ENCODE measurements around the gene SEC22C.

The SEC22C gene

DNA sequence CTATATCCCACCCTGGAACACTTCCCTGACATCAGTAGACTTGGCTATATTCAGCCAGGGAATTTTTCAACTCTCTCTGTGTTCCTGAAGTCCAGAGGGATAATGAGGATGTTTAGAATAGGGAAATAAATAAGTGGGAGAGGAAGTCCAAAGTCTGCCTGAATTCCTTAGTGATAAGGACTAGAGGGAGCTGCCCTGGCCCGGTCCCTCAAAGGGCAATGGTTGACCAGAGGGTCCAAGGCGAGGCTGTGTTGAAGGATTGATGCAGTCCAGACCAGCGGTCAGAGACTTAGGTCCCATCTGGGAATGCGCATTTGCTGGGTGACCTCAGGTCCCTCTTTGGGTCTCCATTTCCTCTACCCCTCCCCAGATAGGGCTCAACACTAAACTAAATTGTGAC is 71.4 kb downstream of the SEC22C start:
- no peak for DNase-seq

DNA sequence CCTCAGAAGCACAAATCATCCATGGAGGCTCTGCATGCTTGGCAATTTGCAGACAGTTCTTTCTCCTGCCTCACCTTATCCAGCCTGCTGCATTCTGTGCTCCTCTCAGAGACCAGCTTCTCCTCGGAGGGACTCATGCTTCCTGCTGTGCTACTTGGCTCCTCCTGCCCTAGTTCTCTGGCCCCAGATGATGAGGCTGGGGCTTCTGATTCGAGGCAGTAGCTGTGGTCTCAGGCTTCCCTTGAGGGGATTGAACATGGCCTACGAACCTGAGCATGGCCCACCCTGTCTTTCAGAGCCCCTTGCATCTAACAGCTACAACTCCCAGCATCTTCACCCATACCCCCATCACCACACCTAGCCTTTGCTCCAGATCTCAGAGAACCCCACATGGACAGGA is 72.7 kb downstream of the SEC22C start:
- DNase-seq, result no peak

DNA sequence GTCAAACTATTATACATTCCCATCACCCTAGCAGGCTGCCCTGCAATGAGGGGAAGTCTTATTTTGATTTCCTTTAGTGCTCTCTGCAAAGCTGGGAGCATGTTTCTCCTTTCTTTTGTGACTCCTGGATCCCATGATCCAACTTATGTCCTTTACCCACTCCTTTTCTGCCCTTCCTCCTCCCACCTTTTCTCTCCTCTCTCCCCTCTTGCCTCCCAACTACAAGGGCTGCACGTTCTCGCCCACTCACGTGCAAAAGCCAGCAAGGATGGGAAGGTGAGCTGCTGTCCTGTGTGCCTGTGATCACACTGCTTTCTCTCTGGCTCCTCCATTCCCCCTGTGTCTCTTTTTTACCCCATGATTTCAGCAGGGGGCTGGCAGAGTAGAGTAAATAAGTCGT is 73.2 kb downstream of the SEC22C start:
- DNase-seq, result no peak

DNA sequence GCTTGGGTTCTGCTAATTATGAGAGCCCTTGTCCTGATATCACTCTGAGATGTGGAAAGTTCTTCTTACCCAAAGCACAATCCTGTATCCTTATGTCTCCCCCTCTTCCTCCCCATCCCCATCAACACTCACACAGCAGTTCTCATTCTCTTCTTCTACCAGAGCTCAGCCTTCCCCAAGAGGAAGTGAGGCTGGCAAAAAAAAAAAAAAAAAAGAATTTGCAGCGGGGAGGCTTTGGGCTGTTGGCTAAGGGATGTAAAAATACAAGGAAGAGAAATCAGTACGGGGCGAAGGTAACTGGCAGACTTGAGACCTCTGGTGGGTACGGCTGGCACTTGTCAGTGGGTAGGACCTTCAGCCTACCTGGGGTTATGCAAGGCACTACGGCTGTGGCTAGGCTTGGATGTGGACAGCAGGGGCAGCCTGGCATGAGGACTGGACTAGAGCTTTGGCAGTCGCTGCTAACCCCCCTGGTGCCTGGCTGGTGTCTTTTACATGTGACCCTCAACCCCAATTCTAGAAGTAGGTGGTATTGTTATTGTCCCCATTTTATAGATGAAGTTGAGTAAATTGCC is 73.9 kb downstream of the SEC22C start:
- DNase-seq, result no peak

DNA sequence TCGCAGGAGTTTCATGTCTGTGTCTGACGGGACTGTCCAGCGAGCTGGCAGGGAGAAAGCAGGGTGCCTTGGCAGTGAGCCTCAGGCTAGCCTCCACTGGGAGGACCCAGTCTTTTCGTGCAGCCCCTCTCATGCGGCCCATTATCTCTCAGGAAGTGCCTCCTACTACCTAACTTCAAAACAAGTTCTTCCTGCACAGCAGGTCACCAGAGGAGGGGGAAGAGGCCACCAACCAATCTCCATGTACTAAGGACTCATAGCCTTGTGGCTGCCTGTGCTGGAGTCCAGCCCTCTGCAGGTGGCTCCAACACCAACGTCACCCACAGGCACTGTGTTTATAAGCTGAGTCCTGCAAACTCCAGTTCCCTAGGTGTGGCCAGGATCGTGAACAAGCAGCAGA is 74.5 kb downstream of the SEC22C start:
- DNase-seq, result no peak

DNA sequence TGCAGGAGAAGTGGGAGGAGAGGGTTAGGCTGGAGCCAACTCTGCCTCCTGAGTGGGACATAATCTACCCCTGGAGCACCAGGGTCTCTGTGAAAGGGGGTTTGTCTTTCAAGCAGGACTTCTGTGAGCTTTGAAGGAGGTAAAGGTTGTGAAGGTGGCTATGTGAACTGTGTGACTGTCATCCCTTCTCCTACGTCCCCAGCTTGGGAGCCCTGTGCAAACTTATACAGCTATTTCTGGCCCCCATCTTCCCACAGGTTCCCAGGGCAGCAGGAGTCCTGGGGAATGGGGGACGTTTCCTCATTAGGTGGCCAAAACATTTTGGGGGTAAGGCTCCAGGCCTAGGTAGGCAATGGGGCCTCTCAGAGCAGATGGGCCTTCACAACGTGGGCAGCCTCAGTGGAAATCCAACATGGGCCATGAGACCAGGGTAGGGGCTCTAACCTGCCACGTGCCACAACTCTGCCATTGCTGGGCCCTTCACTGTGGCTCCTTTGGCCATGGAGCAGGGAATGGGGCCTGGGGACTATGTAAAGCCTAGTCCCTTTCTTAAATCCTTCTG is 75.8 kb downstream of the SEC22C start:
- DNase-seq, result no peak

DNA sequence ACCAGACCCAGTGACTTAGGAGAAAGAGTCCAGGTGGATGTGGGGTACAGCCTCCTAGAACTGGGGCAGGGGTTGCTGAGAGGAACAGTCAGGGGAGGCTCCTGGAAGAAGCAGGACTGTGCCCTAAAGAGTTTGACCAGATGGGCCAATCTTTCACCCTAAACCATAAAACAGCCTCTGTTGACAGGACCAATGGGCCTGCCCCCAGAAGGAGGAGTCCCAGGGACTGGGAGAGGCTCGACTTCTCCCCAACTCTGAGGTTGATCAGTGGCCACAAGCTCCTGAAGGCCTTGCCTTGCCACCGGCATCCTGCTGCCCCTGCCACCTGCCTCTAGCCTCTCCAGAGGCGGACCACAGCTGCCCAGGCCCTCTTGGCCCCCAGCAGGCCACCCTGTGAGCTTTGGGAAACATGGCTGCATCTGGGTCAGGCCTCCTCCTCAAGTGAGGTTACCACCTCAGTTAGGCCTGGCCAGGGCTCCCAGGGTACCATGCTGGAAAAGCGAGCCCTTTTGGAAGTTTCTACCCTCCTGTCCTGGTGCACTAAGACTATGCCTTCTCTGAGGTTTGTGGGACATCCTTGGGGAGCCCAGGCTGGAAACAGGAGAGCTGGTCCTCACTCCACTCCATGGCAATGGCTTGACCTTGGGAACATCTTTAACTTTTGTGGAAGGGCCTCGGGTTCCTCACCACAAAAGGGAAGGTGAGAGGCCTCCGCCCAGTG is 76.5 kb downstream of the SEC22C start:
- no peak for DNase-seq

DNA sequence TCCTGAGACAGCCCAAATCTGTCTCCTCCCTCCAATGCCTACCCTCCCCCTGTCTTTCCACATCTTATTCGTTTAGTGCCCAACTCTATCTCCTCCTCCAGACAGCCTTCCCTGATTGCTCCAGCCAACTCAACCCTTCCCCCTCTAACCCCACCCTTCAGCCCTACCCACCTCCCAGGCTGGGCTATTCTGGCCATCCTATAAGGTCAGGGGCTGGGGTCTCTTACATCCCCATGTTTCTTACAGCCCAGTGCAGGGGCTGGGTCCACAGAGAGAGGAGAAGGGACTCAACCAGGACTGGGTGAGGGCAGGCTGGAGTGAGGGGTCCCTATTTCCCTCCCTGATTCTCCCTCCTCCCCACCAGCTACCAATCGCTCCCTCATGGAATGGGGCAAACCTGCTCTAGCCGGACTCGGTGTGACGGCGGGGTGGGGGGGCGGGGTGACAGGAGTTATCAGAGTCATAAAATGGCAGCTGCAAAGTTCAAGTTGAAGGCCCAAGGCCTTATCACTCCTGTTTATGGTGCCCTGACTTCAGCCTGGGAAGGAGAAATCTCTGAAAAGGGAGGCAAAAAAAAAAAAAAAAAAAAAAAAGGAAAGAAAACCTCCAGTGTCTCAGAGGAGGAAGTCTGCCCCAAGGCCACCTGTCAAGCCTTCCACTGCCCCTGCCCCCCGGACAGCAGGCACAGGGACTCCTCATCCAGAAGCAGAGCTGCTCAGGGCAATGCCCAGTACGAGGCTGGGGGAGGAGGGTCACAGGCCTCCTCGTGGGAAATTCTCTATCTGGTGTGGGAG is 77.2 kb downstream of the SEC22C start:
- DNase-seq, result no peak

DNA sequence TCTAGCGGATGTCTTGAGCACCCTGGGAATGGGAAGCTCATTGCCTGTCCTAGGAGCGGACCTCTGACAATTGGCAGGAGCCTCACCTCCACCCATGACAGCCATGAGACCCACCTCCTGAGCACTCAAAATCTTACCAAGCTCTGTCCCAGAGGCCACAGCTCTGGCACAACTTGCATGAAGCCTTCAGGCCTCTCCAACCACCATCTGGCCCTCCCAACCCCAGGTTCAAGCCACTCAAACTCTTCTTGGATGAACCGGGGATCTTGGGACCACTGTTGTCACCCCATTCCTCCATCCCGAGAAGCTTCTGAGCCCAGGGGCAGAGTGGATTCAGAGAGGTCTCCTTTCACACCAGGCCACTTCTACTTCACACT is 77.8 kb downstream of the SEC22C start:
- DNase-seq, result no peak

DNA sequence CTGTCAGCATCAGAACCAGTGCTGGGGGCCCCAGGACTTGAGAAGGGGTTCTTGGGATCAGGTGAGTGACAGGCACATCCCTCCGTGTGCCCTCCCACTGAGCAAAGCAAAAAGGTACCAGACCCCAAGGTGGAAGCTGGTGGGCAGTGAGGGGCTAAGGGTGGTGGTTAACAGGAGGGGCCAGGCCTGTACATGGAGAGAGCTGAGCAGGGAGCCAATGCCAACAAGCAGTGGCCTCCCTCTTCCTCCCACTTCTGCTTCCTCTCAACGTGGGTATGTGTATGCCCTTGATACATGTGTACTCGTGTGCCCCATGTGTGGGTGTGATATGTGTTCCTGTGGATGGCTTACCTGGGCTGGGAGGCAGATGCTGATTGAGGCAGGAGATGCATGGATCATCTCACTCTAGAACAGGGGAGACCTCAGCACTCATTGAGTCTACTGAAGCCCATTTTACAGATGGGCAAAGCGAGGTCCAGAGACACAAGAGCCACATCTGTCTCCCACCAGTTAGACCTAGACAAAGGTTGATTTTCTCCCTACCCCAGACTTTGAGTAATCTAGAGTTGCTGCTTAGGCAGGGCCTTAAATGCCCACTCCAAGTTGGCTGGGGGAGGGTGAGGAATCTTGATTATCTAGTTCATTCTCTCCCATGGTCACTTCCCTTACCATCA is 78.4 kb downstream of the SEC22C start:
- no peak for DNase-seq

DNA sequence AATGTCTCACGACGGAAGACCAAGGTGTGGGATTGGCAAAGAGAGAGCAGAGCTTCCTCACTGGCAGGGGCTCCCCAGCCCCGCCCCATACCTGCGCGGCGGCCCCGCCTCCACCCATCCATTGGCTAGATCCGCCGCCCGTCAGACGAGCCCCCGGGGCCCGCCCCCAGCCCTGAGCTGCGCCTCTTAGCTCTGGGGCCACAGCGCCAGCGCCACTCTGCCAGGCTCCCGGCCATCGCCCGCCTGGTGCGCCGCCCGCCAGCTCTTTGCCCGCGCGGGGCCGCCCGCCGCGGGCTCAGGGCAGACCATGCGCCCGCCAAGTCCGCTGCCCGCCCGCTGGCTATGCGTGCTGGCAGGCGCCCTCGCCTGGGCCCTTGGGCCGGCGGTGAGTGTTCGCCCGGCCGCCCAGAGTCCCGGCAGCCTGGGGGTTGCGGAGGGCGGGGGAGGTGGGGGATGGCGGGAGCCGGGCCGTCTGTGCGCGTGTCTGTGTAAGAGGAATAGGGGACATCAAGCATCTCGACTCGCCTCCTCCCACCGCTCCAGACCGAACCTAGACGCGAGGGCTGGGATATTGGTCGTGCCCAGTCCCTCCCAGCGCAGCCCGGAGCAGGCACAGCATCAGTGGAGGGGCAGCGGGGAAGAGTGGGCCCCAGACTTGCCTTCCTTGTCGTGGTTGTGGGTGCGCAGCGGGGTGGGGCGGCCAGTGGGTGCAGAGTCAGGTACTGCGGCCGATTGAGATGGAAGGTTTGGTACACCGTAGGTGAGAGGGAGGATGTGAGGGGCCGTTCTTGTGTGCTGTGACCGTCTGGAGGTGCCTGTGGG is 79.1 kb downstream of the SEC22C start, which contains the start of gene VIPR1:
TSS of gene VIPR1 (plus strand) at position 215 of the 822 bp plus-strand sequence. CDS start at position 308, 93 bp downstream.
- DNase-seq, result peak; percentile 13

DNA sequence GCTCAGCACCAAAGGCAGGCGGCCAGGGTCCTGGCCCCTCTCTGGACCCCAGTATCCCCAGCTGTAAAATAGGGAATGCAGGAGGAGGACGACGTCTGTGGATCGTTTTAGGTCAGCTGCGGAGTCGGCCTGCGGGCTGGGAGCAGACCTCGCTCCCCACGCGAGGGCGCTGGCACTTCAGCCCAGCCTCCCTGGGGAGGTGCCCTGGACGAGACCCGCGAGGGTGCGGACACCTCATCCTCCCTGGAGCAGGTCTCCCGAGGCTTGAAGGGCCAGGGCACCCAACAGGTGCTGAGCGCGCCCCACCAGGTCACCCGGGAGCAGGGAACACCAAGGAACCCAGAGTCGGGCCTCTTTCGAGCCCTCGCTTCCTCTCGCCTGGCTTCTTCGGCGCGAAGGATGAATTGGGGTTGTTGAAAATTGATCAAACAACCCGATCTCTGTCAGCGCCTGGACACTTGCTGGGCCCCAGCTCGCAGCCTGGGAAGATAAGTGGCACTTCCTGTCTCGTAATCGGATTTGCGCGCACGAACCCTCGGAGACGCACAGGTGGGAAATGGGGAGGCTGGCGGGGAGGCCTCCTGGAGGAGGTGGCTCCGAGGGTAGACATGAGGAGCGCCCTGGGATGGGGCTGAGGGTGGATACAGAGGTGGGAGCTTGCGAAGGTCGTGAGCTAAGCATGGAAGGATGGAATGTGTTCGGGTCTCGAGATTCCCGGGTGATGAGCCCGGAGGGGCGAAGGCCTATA is 79.9 kb downstream of the SEC22C start:
- DNase-seq, result peak; percentile 10

DNA sequence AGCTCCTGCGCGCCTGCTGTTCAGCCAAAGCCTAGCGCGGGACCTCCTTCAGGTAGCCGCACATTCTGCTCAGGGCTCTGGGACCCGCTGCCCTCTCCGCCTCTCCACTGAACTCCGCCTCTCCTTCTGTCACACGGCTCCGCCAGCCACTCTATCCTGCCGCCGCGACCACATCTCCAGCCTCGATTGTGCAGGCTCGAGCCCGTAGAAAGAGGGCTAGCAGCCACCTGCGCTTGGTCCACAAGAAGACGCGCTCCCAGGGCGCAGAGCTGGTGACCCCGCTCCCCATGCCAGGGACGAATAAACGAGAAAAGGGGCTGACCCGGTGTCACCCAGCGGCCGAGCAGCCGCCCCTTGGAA is 80.5 kb downstream of the SEC22C start:
- DNase-seq, result no peak

DNA sequence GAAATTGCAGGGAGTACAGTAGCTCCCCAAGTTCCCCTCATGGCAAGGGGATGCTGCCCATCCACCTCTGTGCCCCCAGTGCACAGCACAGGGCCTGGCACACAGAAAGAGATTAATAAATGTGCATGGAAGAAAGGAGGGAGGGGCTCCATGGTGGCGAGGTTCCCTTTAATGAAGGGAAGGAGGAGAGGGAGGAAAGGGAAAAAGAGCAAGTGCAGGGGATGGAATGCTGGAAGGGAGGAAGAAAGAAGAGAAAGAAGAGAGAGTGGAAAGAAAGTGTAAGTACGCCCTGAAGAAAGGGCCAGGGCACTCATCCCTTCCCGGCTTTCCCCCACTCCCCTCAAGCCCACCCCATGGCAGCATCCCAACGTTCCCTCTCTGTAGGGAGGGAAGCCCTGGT is 80.9 kb downstream of the SEC22C start:
- no peak for DNase-seq

DNA sequence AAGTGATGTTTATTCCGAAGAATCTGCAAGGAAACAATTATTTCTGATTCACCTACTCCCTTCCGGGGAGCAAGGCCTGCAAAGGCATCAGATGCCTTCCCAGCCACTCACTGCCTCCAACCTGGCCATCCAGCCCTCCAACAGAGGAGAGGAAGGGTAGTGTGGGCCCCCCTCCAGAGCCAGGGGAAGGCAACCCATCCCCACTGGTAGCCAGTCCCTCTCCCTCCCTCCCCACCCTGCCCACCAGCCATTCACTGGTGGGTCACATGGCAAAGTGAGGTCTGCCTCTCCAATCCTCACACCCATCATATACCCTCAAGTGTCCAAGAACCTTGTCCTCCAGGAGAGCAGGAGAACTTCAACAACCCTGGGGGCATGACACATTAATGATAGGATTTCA is 81.7 kb downstream of the SEC22C start:
- no peak for DNase-seq

DNA sequence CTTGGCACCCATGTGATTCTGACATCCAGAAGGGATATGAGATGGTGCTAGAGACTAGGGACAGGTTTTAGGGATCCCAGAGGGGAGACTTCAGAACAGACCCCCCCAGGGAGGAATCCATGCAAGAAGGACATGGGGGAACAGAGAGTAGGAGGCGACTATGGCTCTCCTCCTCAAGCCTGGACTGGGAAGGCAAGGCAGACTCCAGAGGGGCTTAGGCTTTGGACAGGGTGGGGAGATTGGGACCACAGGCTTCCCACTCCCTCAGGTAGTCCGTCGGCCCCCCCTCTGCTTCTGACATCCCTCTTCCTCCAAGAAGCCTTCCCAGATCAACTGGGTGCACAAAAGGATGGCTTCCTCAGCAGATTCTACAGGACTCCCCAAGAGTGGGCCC is 82.3 kb downstream of the SEC22C start:
- DNase-seq, result no peak

DNA sequence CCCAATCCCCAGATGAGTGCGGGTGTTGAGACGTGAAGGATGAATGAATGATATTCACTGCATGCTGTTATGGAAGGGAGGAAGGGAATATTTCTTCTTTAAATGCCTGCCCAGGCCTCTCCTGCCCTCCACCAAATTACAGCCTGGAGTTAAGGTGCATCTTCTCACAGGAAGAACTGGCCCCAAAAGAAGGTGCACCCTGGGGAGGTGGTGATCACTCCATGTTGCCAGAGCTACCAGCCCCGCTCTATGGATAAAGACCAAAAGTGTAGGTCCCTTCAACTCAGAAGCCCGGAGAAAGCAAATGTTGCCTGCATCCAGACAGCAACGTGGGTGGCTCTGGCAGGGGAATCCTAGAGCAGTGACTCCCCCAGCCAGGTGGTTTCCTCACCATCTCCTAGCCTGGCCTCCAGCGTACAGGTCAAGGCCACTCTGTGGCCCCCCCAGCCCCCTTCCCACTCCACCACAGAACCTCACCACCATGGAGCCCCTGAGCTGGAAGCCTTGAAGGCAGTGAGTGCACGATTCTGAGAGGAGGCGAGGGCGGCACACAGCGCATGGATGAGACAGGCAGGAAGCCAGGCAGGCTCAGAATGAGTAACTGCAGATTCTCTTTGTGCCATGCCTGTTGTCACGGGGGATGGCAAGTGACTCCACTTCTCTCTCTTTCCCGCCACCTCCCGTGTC is 82.8 kb downstream of the SEC22C start:
- DNase-seq, result no peak

DNA sequence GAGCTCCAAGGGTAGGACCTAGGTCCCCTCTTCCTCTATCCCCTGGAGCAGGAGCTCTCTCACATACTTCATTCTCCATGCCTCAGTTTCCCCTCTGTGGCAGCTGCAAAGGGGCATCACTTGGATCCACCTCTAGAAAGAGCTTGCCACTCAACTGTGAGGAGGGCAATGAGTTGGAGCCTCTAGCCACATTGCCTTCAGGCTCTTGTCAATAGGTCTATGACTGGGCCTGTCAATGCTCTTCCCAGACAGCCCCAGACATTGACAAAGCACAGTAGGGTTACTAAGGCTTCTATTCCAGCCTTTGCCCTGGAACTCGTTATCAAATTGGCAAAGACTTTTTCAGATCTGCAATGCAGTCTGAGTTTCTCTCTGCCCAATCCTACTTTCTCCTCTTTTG is 83.7 kb downstream of the SEC22C start:
- DNase-seq, result no peak
